ENCODE data around the gene DDX52. TPM values are rescaled to one million over a fixed set of nuclear protein-coding genes. Genes with fewer than 3 reads are reported as not detected.

The DDX52 gene
- total RNA-seq, 2 donors from 2014 or later: 9.3 to 9.4 TPM

DNA sequence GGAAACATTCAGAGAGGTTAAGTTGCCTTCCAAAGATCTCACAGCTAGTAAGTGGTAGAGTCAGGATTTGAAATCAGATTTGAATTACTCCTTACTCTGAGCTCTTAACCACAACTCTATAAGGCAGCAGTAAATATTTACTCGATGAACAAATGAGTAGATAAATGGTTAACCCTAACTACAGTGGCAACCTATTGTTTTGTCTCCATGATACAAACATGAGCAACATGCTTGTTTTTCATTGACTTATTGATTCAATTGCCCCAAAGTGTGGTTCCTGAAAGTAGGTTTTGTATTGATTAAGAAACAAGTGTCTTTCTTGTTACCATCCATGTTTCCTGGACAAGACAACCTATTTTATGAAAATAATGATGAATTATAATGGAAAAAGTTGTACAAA, 34.8 kb upstream of the DDX52 start:
- TF ChIP-seq, protein P1, sequence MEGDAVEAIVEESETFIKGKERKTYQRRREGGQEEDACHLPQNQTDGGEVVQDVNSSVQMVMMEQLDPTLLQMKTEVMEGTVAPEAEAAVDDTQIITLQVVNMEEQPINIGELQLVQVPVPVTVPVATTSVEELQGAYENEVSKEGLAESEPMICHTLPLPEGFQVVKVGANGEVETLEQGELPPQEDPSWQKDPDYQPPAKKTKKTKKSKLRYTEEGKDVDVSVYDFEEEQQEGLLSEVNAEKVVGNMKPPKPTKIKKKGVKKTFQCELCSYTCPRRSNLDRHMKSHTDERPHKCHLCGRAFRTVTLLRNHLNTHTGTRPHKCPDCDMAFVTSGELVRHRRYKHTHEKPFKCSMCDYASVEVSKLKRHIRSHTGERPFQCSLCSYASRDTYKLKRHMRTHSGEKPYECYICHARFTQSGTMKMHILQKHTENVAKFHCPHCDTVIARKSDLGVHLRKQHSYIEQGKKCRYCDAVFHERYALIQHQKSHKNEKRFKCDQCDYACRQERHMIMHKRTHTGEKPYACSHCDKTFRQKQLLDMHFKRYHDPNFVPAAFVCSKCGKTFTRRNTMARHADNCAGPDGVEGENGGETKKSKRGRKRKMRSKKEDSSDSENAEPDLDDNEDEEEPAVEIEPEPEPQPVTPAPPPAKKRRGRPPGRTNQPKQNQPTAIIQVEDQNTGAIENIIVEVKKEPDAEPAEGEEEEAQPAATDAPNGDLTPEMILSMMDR (IDR thresholded peaks at IDR 0.05): no peak
- no peaks in the 10 kb centered on the region for H3K36me3 ChIP-seq
- H3K27me3 ChIP-seq: no peaks in the 10 kb centered on the region

DNA sequence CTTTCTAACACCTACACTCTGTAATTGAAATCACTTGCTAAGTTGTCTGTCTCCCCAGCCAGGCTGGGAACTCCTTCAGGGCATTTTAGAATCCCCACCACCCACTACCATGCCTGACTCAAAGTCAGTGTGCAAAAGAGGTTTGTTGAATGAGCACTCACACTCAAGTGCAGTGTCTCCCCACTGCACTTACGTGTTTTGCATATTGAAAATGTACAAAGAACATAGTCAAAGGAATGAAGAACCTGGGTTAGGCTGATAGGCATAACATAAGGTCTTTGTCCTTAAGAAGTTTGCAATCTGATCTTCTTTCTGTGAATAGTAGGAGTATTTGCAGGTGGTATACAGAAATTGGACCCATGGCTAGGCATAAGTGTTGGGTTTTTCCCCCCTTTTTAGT, 33.8 kb upstream of the DDX52 start:
- H3K27ac ChIP-seq: no peak overlapping the region
- no peaks in the 10 kb centered on the region for H3K27me3 ChIP-seq
- DNase-seq (ENCODE audit: low spot score): no peak
- no peak overlapping the region for H3K4me3 ChIP-seq
- TF ChIP-seq, protein P1 (IDR thresholded peaks at IDR 0.05): no peak
- H3K4me1 ChIP-seq: no peaks in the 10 kb centered on the region
- H3K9me3 ChIP-seq: no peaks in the 10 kb centered on the region
- no peaks in the 10 kb centered on the region for H3K36me3 ChIP-seq

More for the DNA sequence above, 34.8 kb upstream of the DDX52 start:
- Histone ChIP-seq H3K4me1 (no peaks in the 10 kb centered on the region), H3K4me3 (no peak overlapping the region), H3K9me3 (no peaks in the 10 kb centered on the region), H3K27ac (no peak overlapping the region)
- DNase-seq (ENCODE audit: low spot score): no peak

DNA sequence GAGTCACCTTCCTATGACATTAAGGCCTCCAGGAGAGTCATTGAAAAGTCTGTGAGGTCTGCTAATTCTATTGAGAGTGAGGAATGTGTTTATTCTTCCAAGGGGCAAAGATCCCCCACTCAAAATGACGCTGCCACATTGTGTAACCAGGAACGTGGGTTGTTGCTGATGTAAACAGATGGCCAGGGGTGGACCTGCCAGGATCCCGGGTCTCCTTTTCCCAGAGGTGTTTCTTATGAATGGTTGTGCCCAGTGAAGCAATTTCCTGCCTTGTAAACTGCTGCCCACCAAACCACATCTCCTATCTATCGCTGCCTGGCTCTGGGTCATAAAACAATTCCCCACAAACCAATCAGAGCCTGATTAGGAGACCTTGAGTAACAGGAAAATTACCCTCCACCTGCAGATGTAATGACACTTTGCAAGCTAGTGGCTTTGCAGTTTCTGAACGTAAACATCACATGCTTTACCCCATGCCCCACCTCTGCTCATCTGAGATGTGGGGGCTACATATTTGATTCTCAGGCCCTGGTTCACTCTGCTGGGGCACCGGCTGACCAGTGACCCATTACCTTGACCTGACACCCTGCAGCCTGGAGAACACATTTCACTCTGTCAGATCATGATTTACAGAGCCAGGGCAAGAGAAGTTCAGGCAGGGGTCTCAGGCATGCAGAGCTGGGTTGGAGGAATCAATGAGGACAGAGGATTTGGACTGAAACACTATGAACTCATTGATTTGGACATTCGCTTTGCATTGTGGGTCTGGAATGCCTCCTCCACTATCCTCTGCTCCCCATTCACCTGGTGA, 33.1 kb upstream of the DDX52 start:
- TF ChIP-seq, protein P1 (IDR thresholded peaks at IDR 0.05): no peak
- Histone ChIP-seq H3K27ac (no peak overlapping the region), H3K4me1 (no peaks in the 10 kb centered on the region), H3K4me3 (no peak overlapping the region), H3K27me3 (no peaks in the 10 kb centered on the region), H3K9me3 (no peaks in the 10 kb centered on the region), H3K36me3 (no peaks in the 10 kb centered on the region)
- DNase-seq (ENCODE audit: low spot score): no peak

DNA sequence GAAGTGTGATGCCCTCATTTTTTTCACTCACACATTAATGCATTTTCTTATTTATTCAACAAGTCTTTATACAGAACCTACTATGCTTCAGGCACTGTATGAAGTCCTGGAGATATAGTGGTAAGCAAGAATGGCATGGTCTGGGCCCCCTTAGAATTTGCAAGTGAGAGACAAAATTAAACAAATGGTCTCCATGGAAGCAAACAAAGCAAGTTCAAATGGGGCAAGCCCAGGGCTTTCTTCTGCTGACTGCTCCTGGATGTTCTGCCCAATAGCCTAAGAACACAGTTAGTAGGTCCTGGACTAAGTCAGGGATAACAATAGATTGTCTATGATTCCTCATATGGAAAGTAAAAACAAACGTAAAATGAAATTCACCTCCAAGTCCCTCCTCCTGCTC, 31.3 kb upstream of the DDX52 start:
- H3K4me1 ChIP-seq: no peaks in the 10 kb centered on the region
- H3K27ac ChIP-seq: no peak overlapping the region
- H3K9me3 ChIP-seq: no peaks in the 10 kb centered on the region
- no peaks in the 10 kb centered on the region for H3K36me3 ChIP-seq
- TF ChIP-seq, protein P1 (IDR thresholded peaks at IDR 0.05): no peak
- no peaks in the 10 kb centered on the region for H3K27me3 ChIP-seq
- no peak overlapping the region for H3K4me3 ChIP-seq
- DNase-seq (ENCODE audit: low spot score): no peak

DNA sequence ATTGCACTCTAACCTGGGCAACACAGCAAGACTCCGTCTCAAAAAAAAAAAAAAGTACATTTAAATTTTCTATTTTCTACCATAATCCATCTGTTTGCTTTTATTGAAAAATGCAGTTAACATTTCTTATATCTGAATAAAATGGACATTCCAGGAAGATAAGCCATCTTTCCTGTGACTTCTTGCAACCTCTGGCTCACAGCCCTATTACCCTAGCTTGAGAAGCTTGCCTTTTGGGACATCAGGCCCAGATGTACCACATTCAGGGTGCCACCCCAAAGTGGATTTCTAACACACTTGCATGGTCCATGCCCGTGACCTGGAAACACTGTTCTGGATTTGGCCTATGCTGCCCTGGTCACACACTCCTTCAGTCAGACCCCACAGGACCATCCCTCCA, 30.1 kb upstream of the DDX52 start:
- DNase-seq (ENCODE audit: low spot score): no peak
- no peaks in the 10 kb centered on the region for H3K4me1 ChIP-seq
- H3K27me3 ChIP-seq: no peaks in the 10 kb centered on the region
- H3K27ac ChIP-seq: no peak overlapping the region
- TF ChIP-seq, protein P1 (IDR thresholded peaks at IDR 0.05): no peak
- H3K36me3 ChIP-seq: no peaks in the 10 kb centered on the region
- no peak overlapping the region for H3K4me3 ChIP-seq
- H3K9me3 ChIP-seq: no peaks in the 10 kb centered on the region
